ENCODE results near the gene RIN1. TPM values are rescaled to one million over a fixed set of nuclear protein-coding genes. Genes with fewer than 3 reads are reported as not detected.
A peak's percentile ranks its signal among the peaks of the same experiment; 100 is the strongest.

RIN1 gene
- total and polyA plus RNA-seq, 9 of the 15 experiments (the other 6 are each of a cell fraction or from before 2014, with no cell fraction given) = 0.01 to 1.2 (median 0.45) TPM; not detected in 1

DNA sequence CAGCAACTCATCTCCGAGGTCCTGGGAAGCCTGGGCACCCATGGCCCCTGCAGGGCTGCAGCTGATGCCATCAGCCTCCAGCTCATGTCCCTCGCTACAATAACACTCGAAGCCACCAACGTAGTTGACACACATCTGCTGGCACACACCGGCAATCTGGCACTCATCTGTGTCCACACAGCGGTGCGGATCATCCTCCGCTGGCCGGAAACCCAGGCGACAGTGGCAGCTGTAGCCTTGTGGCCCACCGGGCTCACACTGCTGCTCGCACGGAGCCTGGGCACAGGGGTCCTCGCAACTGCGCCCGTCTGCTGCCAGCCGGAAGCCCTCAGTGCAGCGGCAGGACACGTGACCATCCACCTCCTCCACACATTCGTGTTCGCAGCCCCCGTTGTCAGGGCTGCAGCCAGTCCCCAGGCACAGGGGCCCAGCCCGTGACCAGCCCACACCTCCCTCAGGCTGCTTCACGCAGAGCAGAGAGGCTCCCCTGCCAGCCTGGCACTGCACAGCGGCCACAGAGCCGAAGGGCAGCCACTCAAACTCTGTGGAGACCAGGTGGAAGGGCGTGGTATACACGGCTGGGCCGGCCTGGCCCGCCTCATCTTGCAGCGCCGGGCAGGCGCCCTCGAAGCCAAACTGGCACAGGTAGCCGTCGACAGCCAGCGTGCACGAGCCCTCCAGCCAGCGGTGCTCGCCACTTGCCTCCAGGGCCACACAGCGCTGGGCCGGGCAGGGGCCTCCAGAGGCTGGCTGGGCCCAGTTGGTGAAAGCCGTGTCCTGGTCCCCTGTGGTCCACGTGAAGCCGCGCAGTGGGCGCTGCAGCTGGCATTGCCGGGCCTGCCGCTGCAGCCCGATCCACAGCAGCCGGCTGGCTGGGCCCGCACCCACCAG lies 20.1 kb downstream of the RIN1 start:
- Histone ChIP-seq H4K20me1 (replicated peaks; ENCODE audit: control insufficient read depth, insufficient read depth, low read length) (no peaks in the 10 kb centered on the region), H3K27me3 (ENCODE audit: control insufficient read depth in 2 of 2, insufficient read depth in 2 of 2, low read length in 2 of 2) (no peaks in the 10 kb centered on the region), H3K36me3 (ENCODE audit: control insufficient read depth, insufficient read depth, low read length) (no peaks in the 10 kb centered on the region), H3K4me3 (no peak overlapping the region), H3K27ac (ENCODE audit: extremely low read depth, low read depth, low read length) (no peak overlapping the region), H3K9me3 (replicated peaks; ENCODE audit: control insufficient read depth, insufficient read depth, low read depth, low read length) (no peaks in the 10 kb centered on the region), H2AFZ (ENCODE audit: low read depth, low read length) (no peak overlapping the region), H3K9ac (ENCODE audit: insufficient read depth in 1 of 2, low read depth in 2 of 2, low read length in 2 of 2) (peak overlapping the region in 1 of 2 experiments; percentile 50; a peak in 2 of 4 replicates), H3K79me2 (ENCODE audit: control insufficient read depth, insufficient read depth, low read length) (no peaks in the 10 kb centered on the region), H3K4me2 (ENCODE audit: insufficient read depth, low read length) (no peak overlapping the region), H3K9me1 (ENCODE audit: control insufficient read depth, insufficient read depth, low read length) (no peaks in the 10 kb centered on the region), H3K4me1 (replicated peaks in 1 of 2; ENCODE audit: control insufficient read depth in 2 of 2, insufficient read depth in 2 of 2, low read length in 2 of 2) (peaks cover 9 to 66% of the 10 kb centered on the region in 2 experiments)
- ChIA-PET POLR2A (interaction anchor here (0.5 kb wide), 1 partner anchor 11 kb away, joined by 3 read pairs; no protein-coding TSS in a partner anchor), CTCF (ENCODE audit: low intra/inter-chr PET ratio) (no interaction called here)
- no TSS peak for BruUV-seq (replicated peaks)
- FAIRE-seq = no peak
- no peak for ATAC-seq
- DNase-seq (ENCODE audit: extremely low read depth in 1 of 4, low spot score in 3 of 4) = no peak
- TF ChIP-seq SMAD1 (IDR thresholded peaks at IDR 0.05; ENCODE audit: low read depth, low read length, partially characterized antibody) = no peak
- TF ChIP-seq ELF1 (tag; IDR thresholded peaks at IDR 0.05) = no peak
- TF ChIP-seq, protein P1, sequence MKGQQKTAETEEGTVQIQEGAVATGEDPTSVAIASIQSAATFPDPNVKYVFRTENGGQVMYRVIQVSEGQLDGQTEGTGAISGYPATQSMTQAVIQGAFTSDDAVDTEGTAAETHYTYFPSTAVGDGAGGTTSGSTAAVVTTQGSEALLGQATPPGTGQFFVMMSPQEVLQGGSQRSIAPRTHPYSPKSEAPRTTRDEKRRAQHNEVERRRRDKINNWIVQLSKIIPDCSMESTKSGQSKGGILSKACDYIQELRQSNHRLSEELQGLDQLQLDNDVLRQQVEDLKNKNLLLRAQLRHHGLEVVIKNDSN (CRISPR knock-in tag; IDR thresholded peaks at IDR 0.05) = peak; percentile 72
- TF ChIP-seq USF2 (CRISPR knock-in tag; IDR thresholded peaks at IDR 0.05) = peak; percentile 45
- in situ Hi-C loops (cut with MboI) = no loop called here
- 67% methylated on average over 43 of the region's 52 CpGs for WGBS (ENCODE audit: insufficient coverage, low coverage, missing lambda C conversion rate)
- intact Hi-C loops (cut with micrococcal nuclease) = no loop called here

Data from K562 (cell line).